ENCODE measurements around the gene NRCAM.

Gene NRCAM

DNA sequence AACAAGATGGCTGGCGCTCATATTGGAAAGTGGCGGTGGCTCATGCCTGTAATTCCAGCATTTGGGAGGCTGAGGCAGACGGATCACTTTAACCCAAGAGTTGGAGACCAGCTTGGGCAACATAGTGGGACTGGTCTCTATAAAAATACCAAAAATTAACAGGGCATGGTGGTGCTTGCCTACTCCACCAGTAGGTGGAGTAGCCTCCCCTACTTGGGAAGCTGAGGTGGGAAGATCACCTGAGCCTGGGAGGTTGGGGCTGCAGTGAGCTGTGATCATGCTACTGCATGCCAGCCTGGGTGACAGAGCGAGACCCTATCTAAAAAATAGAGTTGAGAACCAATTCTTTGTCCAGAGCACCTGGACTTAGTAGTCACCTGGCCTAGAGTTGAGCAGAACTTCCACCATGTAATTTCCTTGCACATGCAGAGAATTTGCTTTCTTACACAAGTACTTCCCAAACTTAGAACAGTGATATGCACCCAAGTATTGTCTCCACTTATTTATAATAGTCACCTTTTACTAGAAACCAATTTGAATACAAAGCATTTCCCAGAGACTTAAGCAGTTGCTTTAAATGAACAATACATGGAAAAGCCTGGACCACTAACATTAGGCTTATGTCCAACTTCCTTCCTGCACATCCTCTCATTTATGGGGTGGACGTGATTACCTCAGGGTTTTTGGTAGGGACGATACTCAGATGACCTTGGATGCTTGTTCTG lies 342.0 kb downstream of the NRCAM start:
- DNase-seq, result peak; percentile 49

DNA sequence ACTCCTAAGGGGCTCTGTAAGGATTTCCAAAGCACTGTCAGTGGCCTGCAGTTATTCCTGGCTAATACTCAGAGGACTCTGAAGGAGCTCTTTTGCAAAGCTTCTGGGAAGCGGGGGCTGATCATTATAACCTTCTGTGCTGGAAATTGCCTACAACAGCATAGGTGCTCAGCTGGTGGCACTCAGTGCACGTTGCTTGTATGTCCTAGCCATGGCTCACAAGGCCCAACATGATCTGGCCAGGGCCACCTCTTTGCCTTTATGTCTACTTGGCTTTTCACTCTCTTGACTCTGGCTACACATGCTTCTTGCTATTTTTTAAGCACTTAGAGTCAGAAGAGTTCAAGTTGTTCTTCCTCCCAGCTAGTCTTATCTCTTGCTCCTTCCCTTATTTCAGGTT lies 343.6 kb downstream of the NRCAM start:
- no peak for DNase-seq

GRCh38 chr7:108109221-108109908 lies 346.9 kb downstream of the NRCAM start:
- peak; percentile 30 for DNase-seq

GRCh38 chr7:108108131-108108530 lies 348.1 kb downstream of the NRCAM start:
- DNase-seq, result no peak

GRCh38 chr7:108104324-108104723 lies 351.9 kb downstream of the NRCAM start:
- no peak for DNase-seq

DNA sequence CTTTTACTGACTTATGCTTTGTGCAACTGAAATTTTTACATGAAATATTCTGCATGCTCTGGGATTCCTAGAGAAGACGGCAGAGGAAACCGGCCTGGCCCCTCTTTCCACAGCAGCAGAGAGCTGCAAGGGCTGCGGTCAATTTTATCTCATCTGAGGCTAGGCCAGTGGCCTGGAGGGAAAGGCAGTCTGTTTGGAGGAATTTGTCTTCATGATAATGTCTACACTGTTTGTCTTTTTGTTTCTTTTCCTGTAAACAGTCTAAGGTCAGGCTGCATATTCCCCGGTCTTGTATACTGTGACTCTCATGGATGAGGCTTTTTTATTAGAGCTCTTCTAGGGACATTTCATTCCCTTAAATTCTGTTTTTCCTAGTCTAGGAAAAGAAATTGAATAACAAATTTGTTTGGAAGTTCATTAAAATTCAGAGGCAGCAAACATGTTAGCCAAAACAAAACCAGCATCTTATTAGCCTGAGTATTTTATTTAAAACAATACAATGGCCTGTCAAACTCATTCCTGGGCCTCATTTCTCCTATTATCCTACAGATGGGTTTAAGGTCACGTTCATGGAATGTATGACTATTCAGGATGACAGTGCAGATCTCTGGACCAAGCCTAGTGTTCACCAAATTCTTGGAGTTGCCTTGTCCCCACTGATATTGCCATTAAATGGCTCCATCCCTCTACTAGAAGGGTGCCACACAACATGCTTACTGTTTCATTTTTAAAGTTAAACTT lies 352.5 kb downstream of the NRCAM start:
- DNase-seq, result no peak

- DNase-seq, result no peak
Measured at GRCh38 chr7:108102671-108103312, 353.4 kb downstream of the NRCAM start.

DNA sequence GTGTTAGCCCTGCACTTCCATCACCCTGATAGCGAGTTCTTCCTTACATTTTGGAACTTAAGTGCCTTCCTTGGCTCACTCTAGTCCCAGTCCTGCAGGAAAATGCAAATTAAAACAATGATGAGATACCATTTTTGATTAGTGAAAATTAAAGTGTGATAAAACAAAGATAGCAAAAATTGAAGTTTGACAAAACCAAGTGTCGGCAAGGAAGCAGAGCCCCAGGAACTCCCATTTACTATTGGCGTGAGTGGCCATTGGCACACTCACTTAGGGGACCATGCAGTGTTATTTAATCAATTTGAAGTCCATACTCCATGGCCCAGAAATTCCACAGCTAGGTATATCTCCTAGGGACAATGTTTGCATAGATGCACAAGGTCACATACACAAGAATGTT lies 354.5 kb downstream of the NRCAM start:
- DNase-seq, result no peak

- no peak for DNase-seq
Measured at GRCh38 chr7:108099713-108100112, 356.5 kb downstream of the NRCAM start.

GRCh38 chr7:108097703-108098102 lies 358.5 kb downstream of the NRCAM start:
- no peak for DNase-seq

Measured in NCI-H2107 (cell line).